ENCODE measurements around the gene KRTAP5-6.

Gene KRTAP5-6

DNA sequence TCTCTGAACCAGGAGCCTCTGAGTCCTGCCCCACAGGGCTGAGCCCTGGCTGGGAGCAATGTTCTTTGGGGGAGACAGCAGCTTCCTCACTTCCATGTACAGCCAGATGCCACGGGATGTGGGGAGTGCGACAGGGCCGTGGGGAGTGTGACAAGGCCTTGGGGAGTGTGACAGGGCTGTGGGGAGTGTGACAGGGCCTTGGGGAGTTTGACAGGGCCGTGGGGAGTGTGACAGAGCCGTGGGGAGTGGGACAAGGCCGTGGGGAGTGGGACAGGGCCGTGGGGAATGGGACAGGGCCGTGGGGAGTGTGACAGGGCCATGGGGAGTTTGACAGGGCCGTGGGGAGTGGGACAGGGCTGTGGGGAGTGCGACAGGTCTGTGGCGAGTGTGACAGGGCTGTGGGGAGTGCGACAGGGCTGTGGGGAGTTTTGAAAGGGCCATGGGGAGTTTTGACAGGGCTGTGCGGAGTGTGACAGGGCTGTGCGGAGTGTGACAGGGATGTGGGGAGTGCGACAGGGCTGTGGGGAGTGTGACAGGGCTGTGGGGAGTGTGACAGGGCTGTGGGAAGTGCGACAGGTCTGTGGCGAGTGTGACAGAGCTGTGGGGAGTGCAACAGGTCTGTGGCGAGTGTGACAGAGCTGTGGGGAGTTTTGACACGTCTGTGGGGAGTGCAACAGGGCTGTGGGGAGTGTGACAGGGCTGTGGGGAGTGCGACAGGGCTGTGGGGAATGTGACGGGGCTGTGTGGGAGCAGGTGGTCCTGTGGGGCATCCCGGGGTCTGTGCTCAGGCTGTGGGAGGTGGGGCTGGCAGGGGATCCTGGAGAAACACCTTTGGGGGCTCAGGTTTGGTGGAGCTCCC, 6.6 kb upstream of the KRTAP5-6 start:
- peaks cover 12 to 44% (median 28%) of the 10 kb centered on the region in 10 experiments for H3K4me1 ChIP-seq
- H3K9me3 ChIP-seq (replicated peaks in 1 of 11) = no peaks in the 10 kb centered on the region; a peak in 1 of 22 replicates
- no peaks in the 10 kb centered on the region; a peak in 2 of 22 replicates for H4K20me1 ChIP-seq
- no peak for TF ChIP-seq Cebpa-rat (IDR thresholded peaks at IDR 0.05)
- no peak overlapping the region for H3K4me3 ChIP-seq
- peak overlapping the region in 8 of 11 experiments; percentile 30 to 66 (median 57); a peak in 15 of 22 replicates for H3K4me2 ChIP-seq
- no peak overlapping the region; a peak in 2 of 22 replicates for H3K9ac ChIP-seq
- H3K27me3 ChIP-seq = peaks cover 25 to 47% (median 36%) of the 10 kb centered on the region in 11 experiments
- no peak overlapping the region for H3K27ac ChIP-seq
- H3K36me3 ChIP-seq = no peaks in the 10 kb centered on the region

DNA sequence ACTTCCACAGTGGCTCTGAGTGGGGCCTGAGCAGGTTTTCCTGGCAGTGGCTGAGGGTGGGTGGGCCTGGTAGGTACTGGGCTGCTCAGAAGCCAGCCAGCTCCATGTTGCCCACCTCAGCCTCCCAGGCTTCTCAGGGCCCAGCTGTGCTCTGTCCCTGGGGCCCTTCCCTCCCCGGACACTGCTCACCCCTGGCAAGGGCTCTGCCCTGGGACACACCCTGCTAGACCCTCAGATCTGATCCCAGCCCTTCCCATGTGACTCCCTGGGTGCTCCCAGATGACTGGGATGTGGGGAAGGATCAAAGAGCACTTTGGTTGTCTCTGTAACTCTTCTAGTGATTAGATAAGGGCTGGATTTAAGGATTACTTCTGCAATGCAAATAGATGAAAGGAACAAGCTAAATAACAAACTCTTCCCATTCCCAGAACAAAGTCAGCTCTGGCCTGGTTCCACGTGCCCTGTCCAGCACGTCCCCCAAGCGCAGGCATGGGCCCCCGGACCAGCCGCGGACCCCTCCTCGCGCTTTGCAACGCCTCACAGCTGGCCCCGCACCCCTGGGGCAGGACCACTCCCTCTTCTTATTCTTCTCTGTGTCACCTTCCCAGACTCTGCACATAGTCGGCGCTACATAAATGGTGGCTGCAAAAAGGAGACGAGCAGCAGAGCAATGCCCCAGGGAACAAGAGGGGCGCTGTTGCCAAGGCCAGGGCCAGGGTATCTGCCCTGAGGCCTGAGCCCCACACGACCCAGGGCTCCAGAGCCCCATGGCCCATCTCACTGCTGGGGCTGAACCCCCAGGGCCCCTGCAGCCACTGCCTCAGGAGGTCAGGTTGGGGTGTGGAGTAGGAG, 5.7 kb upstream of the KRTAP5-6 start:
- H3K27me3 ChIP-seq = peaks cover 25 to 47% (median 36%) of the 10 kb centered on the region in 11 experiments
- TF ChIP-seq Cebpa-rat (IDR thresholded peaks at IDR 0.05) = no peak
- H3K27ac ChIP-seq = no peak overlapping the region
- H3K4me1 ChIP-seq = peaks cover 12 to 44% (median 28%) of the 10 kb centered on the region in 10 experiments
- H3K9ac ChIP-seq = no peak overlapping the region; a peak in 1 of 22 replicates
- no peaks in the 10 kb centered on the region for H3K36me3 ChIP-seq
- peak overlapping the region in 2 of 11 experiments; percentile 3 to 57; a peak in 2 of 22 replicates for H3K4me2 ChIP-seq
- H4K20me1 ChIP-seq = no peaks in the 10 kb centered on the region; a peak in 2 of 22 replicates
- no peaks in the 10 kb centered on the region; a peak in 1 of 22 replicates for H3K9me3 ChIP-seq (replicated peaks in 1 of 11)
- no peak overlapping the region for H3K4me3 ChIP-seq

DNA sequence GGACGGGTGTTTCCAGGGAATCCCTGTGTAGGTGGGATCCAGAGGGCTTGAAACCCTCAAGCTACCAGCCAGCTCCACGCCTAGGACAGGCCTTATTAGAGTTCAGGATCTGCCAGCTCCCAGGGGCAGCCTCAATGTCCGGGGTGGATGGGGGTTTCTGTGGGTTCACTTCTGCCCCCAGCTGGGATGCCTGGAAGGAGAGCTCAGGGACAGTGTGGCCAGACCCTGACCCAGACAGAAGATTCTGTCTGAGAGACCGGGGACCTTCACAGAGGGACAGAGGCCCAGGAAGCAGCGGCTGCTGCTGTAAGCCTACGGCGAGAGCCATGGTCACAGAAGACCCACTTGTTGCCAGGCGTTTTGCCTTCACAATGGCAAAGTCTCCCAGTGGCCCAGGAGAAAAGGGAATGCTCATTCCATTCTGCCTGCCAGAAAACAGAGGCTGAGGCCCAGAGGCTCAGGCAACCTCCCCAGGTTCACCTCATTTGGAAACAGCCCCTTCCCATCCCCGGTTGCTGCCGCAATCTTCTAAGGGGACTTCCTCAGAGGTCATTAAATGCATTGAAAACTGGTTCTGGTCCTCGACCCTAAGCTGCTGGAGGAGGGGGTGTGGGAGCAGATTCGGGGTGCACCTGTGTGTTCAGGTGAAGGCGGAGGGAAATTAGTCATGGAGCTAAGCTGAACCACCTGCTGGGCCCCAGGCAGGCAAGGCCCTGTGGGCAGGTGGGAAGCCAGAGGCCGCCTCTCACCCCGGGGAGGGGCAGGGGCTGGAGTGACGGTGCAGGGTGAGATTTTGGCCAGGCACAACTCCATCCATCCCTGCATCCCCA, 4.9 kb upstream of the KRTAP5-6 start:
- Histone ChIP-seq H4K20me1 (no peaks in the 10 kb centered on the region; a peak in 2 of 22 replicates), H3K27me3 (peaks cover 25 to 47% (median 36%) of the 10 kb centered on the region in 11 experiments), H3K4me3 (no peak overlapping the region), H3K27ac (no peak overlapping the region), H3K4me2 (peak overlapping the region in 2 of 11 experiments; percentile 86 to 96; a peak in 1 of 22 replicates), H3K4me1 (peaks cover 17 to 51% (median 35%) of the 10 kb centered on the region in 10 experiments), H3K9ac (no peak overlapping the region), H3K36me3 (no peaks in the 10 kb centered on the region), H3K9me3 (replicated peaks in 1 of 11) (no peaks in the 10 kb centered on the region; a peak in 1 of 22 replicates)
- no peak for TF ChIP-seq Cebpa-rat (IDR thresholded peaks at IDR 0.05)

DNA sequence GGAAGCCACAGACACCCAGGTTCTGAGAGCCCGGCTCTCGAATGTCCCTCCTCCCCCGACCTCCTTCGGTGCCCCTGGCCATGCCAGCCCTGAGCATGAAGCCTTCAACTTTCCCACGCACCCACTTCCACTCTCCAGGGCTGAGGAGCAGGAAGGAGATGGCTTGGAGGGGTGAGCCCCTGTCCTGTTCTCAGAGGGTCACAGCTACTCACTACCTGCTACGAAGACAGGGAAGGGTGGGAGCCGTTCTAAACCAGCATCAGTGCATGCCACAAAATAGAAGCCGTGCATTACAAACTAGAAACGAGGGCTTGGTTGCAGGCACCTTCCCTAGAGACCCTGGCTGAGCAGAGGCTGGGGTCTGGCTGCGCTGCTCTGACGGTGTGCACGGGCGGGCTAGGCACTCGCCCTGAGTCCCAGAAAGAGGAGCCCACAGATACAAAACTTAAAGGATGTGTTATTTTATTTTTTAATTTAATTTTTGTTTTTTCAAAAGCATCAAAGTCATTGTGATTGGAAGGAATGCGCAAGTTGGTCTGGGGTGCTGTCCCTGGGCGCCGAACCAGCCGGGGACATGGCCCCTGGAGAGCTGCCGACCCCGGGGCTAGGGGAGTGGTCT, 4.2 kb upstream of the KRTAP5-6 start:
- Histone ChIP-seq H3K4me1 (peaks cover 17 to 52% (median 38%) of the 10 kb centered on the region in 10 experiments), H3K9me3 (replicated peaks in 1 of 11) (no peaks in the 10 kb centered on the region; a peak in 1 of 22 replicates), H3K9ac (peak overlapping the region in 5 of 11 experiments; percentile 48 to 70 (median 64); a peak in 5 of 22 replicates), H3K27me3 (peaks cover 25 to 47% (median 36%) of the 10 kb centered on the region in 11 experiments), H3K27ac (no peak overlapping the region), H4K20me1 (no peaks in the 10 kb centered on the region; a peak in 2 of 22 replicates), H3K4me2 (peak overlapping the region; percentile 77 to 96 (median 86); a peak in 21 of 22 replicates), H3K36me3 (no peaks in the 10 kb centered on the region), H3K4me3 (peak overlapping the region in 1 of 10 experiments; percentile 63; a peak in 1 of 20 replicates)
- no peak for TF ChIP-seq Cebpa-rat (IDR thresholded peaks at IDR 0.05)

DNA sequence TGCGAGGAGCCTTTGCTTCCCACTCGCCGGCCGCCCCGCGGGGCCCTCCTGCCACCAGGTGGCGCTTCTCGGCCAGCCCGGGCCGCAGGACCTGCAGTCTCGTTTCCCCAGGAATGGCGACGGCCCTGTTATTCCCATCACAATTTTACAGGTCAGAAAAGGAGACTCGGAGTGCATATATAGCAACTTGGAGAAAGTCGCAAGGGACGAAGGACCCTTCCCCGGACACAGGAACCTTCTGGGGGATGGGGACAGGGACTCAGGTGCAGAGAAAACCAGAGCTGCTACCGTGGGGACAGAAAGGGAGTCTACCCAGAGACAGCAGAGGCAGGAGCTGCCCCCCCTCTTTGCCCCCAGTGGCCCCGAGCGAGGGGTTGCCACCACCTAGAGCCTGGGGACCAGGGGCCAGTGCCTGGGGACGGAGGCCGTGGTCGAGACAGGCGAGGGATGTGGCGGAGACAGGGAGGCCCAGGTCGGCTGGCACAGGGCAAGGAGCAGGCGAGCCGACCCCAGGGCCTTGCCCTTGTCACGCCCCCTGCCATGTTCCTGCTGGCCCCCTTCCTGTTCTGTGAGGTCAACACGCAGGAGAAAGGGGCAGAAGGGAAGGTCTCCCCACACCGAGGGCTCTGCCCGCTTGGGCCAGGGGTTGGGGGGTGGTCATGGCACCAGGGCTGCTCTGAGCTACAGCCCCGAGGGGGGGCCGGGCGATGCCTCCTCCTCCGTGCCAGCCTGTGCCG, 3.5 kb upstream of the KRTAP5-6 start:
- Histone ChIP-seq H3K4me1 (peaks cover 17 to 49% (median 38%) of the 10 kb centered on the region in 10 experiments), H3K27ac (peak overlapping the region in 9 of 11 experiments; percentile 15 to 67 (median 51); a peak in 14 of 22 replicates), H3K9ac (peak overlapping the region; percentile 34 to 70 (median 51); a peak in 20 of 22 replicates), H3K27me3 (peaks cover 25 to 44% (median 35%) of the 10 kb centered on the region in 11 experiments), H3K4me2 (peak overlapping the region; percentile 77 to 96 (median 86)), H3K36me3 (no peaks in the 10 kb centered on the region), H4K20me1 (no peaks in the 10 kb centered on the region; a peak in 2 of 22 replicates), H3K9me3 (replicated peaks in 1 of 11) (0 out of 22 replicates have a peak, but pooled peaks cover 0 to 4% (median 0%) of the 10 kb centered on the region in 11 experiments), H3K4me3 (peak overlapping the region; percentile 34 to 63 (median 44); a peak in 19 of 20 replicates)
- TF ChIP-seq Cebpa-rat (IDR thresholded peaks at IDR 0.05) = no peak

DNA sequence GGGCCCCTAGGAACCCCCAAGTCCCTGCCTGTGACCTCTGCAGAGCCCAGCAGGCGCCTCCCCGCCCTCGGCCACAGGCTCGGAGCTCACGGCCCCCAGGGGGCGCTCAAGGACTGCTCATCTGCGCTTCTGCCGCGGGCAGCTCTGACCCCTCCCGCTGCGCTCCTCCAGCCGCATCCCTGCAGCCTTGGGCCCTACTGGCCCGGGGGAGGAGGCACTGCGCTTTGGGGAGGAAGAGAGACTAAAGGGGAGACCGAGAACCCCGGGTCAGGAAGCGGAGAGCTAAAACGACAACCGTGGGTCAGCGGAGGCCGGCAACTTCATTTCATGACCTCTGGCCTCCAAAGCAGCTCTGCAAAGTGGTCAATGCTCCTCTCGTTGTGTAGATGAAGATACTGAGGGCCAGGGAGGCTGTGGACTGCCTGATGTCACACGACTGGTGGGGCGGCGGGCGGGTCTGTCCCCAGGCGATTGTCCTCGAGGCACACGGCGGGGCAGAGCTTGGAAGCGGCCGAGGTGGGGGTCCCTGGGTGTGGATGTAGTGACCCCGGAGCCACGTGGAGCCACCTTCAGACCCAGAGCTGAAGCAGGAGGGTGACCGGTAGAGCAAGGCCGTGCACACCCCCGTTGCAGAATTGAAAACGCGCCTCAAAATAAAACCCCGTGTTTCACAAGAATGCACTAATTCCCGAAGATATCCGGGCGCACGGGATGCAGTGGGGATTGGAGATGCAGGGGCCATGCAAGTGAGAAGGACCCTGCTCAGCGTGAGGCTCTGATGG, 2.7 kb upstream of the KRTAP5-6 start:
- no peak for TF ChIP-seq Cebpa-rat (IDR thresholded peaks at IDR 0.05)
- peaks cover 23 to 37% (median 30%) of the 10 kb centered on the region in 11 experiments for H3K27me3 ChIP-seq
- peak overlapping the region in 7 of 11 experiments; percentile 37 to 67 (median 53); a peak in 9 of 22 replicates for H3K27ac ChIP-seq
- 0 out of 22 replicates have a peak, but pooled peaks cover 0 to 4% (median 0%) of the 10 kb centered on the region in 11 experiments for H3K9me3 ChIP-seq (replicated peaks in 1 of 11)
- no peaks in the 10 kb centered on the region; a peak in 2 of 22 replicates for H4K20me1 ChIP-seq
- peak overlapping the region; percentile 34 to 63 (median 44); a peak in 19 of 20 replicates for H3K4me3 ChIP-seq
- H3K36me3 ChIP-seq = no peaks in the 10 kb centered on the region
- peak overlapping the region; percentile 77 to 96 (median 86) for H3K4me2 ChIP-seq
- peak overlapping the region; percentile 34 to 70 (median 51); a peak in 19 of 22 replicates for H3K9ac ChIP-seq
- H3K4me1 ChIP-seq = peaks cover 17 to 45% (median 35%) of the 10 kb centered on the region in 10 experiments
